AG10803 (cell line): Measurements from ENCODE around the gene TSACC.

Source experiments
- DNase-seq: peaks from one replicate; pipeline ENCODE4 v3.0.0; 2010; ENCODE audit warnings: low read depth
- H3K4me3 ChIP-seq: 2 replicates; pipeline ENCODE4 v1.5.1; 2011; ENCODE audit warnings: mild to moderate bottlenecking, low read length, control low read depth
- CTCF ChIP-seq: conservative IDR thresholded peaks from 2 replicates; pipeline ENCODE4 v1.5.1; 2011; ENCODE audit warnings: mild to moderate bottlenecking, low read length, control low read depth, inconsistent platforms

TSACC gene

GRCh38 chr1:156393095-156393494 lies 54.8 kb downstream of the TSACC start:
- H3K4me3 ChIP-seq = no peak overlapping the region
- no peak for TF ChIP-seq CTCF
- no peak for DNase-seq

GRCh38 chr1:156394082-156394481 lies 55.8 kb downstream of the TSACC start:
- TF ChIP-seq CTCF = no peak
- no peak overlapping the region for H3K4me3 ChIP-seq
- DNase-seq = no peak

GRCh38 chr1:156394835-156395461 lies 56.6 kb downstream of the TSACC start:
- no peak for TF ChIP-seq CTCF
- no peak for DNase-seq
- H3K4me3 ChIP-seq = no peak overlapping the region
